ENCODE data around the gene PNCK. TPM values are rescaled to one million over a fixed set of nuclear protein-coding genes. Genes with fewer than 3 reads are reported as not detected.

PNCK gene
- total RNA-seq, 1 donor from 2014 or later: 1.6 TPM

DNA sequence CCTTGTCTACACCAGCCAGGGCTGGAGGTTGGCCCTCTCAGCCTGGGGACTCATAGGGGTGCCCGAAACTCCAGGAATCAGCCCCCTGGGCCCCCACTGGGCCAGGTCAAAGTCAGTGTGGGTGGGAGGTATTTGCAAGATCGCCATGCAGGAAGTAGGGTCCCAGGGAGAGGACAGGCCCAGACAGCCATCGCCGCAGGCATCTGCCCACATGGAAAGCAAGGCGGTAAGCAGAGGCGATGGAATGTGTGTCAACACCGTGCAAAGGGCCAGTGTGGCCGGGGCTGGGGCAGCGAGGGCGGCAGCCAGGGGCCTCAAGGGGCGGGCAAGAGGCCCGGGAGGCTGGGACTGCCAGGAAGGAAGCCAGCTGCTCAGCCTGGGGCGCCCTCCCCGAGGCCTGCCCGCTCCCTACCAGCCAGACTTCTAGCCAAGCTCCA, 45.9 kb downstream of the PNCK start:
- no peak for DNase-seq (ENCODE audit: low read depth)
- Histone ChIP-seq H3K36me3 (ENCODE audit: control insufficient read depth, insufficient read depth, low read length) (no peaks in the 10 kb centered on the region), H3K4me3 (ENCODE audit: low read depth, low read length) (no peak overlapping the region), H3K27me3 (ENCODE audit: control insufficient read depth, insufficient read depth, low read length) (peaks cover 32% of the 10 kb centered on the region)
- TF ChIP-seq CTCF (IDR thresholded peaks at IDR 0.05; ENCODE audit: insufficient read depth, low read length, poor library complexity, severe bottlenecking): no peak

DNA sequence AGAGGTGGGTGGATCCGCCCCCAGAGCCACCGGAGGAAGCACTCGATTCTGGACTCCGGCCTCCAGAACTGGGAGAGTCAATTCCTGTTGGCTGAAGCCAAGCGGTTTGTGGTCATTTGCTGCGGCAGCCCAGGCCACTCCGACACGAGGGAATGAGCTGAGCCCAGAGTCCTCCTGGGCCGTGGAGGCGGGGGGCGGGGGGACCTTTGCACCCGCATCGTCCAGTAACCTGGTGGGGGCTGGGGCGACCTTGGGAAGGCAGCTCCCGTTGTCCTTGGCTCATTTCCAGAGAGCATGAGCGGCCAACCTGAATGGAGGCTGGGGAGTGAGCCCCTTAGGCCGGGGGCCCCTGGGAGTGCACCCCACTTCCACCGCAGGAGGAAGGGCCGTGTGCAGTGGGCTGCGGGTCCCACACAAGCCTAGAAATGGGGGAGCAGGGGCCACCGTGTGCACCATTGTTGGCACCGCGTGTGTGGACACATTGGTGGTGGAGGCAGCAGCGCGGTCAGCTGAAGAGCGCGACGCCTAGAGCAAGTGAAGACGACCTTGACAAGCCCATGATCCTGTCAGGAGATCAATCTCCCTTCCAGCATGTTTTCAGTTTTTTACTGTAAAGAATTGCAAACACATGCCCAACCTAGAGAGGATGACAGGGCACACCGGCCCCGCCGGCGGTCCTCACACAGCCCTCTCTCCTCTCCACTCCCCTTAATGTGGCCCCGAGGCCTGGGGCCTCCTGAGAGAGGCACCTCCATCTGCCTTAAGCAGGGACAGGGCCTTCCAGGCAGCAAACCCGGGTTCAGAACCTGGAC, 46.5 kb downstream of the PNCK start:
- no peak for TF ChIP-seq CTCF (IDR thresholded peaks at IDR 0.05; ENCODE audit: insufficient read depth, low read length, poor library complexity, severe bottlenecking)
- no peak for DNase-seq (ENCODE audit: low read depth)
- Histone ChIP-seq H3K4me3 (ENCODE audit: low read depth, low read length) (no peak overlapping the region), H3K27me3 (ENCODE audit: control insufficient read depth, insufficient read depth, low read length) (peaks cover 32% of the 10 kb centered on the region), H3K36me3 (ENCODE audit: control insufficient read depth, insufficient read depth, low read length) (no peaks in the 10 kb centered on the region)

DNA sequence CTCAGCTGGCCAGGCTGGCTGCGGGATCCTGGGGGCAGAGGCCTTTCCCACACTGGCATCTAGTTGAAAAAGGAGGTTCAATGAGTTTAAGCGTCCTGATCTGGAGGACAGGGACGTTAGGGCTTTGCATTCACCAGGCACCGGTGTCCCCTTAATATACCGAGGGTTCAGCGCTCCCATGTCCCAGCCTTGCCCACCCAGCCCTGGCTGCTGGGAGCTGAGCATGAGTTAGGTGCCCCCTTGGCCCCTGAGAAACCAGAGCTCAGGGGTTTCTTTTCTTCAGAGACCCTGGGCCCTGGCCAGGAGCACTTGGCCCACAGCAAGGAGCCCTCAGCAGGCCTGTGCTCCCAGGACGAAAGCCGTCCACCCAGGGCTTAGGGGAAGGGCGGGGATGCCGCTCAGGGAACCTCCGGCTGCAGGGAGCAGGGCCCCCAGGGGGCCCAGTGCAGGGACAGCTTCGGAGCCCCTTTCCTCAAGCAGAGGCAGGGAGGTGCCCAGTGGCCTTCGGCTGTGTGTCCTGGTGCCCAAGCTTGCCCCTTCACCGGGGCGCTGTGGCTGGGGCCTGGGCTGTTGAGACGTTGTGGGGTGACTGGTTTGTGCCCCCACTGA, 47.5 kb downstream of the PNCK start:
- TF ChIP-seq CTCF (IDR thresholded peaks at IDR 0.05; ENCODE audit: insufficient read depth, low read length, poor library complexity, severe bottlenecking): no peak
- H3K4me3 ChIP-seq (ENCODE audit: low read depth, low read length): no peak overlapping the region

DNA sequence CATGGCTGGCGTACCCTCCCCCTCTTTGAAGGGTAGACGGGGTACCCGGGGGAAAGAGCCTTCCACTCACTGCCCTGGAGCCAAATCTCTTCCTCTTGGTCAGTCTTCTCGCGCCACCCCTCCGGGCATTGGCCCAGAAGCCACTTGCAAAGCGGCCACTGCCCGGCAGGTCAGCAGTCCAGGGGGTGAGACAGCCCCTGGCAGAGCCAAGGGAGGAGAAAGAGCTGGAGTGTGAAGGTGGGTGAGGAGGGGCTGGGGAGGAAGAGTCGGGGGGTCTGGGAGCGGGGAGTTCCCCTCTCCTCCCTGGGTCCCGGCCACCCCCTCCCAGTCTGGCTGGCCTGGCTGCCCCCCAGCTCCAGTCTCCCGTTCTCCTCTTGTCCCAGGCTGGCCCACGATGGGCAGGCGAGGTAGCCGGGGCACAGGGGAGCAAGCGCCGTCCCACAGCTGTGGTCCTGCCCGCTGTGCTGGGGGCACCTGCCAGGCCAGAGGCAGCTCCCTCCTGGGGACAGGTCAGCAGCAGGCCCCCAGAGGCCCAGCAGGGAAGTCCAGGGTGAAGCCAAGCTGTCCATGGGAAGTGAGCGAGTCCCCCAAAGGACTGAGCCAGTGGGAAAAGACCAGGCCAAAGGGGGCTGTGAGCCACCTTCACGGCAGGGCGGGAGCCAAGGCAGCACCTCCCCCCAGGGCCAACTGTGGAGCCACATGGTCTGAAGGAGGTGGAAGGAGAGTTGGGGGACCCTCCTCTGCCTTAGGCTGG, 48.2 kb downstream of the PNCK start:
- TF ChIP-seq CTCF (IDR thresholded peaks at IDR 0.05; ENCODE audit: insufficient read depth, low read length, poor library complexity, severe bottlenecking): no peak

More for the DNA sequence above, 47.5 kb downstream of the PNCK start:
- Histone ChIP-seq H3K27me3 (ENCODE audit: control insufficient read depth, insufficient read depth, low read length) (peaks cover 34% of the 10 kb centered on the region), H3K36me3 (ENCODE audit: control insufficient read depth, insufficient read depth, low read length) (no peaks in the 10 kb centered on the region)
- DNase-seq (ENCODE audit: low read depth): no peak

DNA sequence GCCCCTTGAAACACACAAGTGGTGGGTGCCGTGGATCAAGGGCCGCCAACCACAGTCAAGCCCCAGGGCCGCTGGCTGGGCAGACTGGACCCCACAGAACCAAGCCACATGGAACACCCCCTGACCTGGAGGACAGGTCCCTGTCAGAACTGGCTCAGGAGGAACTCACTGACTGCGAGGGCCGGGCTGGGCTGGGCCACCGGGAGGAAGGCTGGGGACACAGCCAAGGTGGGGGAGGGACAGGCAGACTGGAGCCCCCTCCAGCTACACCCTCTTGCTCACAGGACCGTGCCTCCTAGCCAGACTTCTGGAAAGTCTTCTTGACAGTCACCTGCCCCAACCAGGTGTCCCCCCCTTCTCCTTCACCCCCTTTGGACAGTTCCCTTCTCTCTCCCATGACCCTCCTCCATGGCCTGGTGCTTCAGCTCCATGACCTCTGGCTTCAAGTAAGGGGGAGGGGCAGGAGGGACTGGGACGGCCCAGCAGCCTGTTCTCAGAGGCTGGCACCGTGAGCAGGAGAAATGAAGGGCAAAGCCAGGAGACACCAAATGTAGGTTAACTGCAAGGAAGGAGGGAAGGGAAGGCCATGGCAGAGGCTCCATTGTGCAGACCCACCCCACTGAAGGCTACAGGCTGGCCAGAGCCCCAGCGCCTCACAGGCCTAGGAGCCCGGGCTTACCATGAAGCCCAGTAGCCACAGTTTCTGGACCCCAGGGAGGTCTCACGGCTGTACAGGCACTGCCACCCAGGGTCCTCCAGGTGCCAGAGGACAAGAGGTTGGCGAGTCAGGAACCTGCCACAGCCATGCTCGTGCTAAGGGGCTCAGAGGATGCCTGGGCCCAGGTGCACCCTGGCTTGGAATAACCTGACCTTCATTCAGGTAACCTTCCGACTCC, 49.2 kb downstream of the PNCK start:
- H3K4me3 ChIP-seq (ENCODE audit: low read depth, low read length): no peak overlapping the region
- H3K27me3 ChIP-seq (ENCODE audit: control insufficient read depth, insufficient read depth, low read length): peaks cover 34% of the 10 kb centered on the region
- no peak for TF ChIP-seq CTCF (IDR thresholded peaks at IDR 0.05; ENCODE audit: insufficient read depth, low read length, poor library complexity, severe bottlenecking)
- no peak for DNase-seq (ENCODE audit: low read depth)
- H3K36me3 ChIP-seq (ENCODE audit: control insufficient read depth, insufficient read depth, low read length): no peaks in the 10 kb centered on the region

More for the DNA sequence above, 48.2 kb downstream of the PNCK start:
- Histone ChIP-seq H3K27me3 (ENCODE audit: control insufficient read depth, insufficient read depth, low read length) (peaks cover 34% of the 10 kb centered on the region), H3K4me3 (ENCODE audit: low read depth, low read length) (no peak overlapping the region), H3K36me3 (ENCODE audit: control insufficient read depth, insufficient read depth, low read length) (no peaks in the 10 kb centered on the region)
- no peak for DNase-seq (ENCODE audit: low read depth)

Measured in kidney epithelial cell (primary cell).